ENCODE measurements around the gene KCNJ9.
"Not testable (repeated sequence)": the region's sequence is repeated elsewhere in the genome, so short reads cannot be mapped to it uniquely, and the experiment has no call there.

The KCNJ9 gene

DNA sequence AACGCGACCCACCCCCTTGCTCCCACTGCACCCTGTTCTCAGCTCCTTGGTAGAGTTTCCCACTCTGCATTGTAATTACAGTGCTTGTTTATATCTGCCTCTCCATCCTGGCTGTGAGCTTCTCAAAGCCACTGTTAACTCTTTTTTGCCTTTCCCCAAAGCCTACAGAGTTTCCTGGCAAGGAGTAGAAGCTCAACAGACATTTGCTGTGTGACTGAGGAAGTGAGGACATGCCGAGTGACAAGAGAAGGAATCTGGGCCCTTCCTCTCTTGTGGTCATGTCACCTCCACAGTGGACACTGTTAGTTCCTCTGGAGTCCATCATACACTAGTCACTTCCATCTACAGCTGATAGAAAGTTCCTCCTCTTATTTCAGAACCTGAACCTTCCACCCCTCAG lies 23.1 kb downstream of the KCNJ9 start:
- ATAC-seq (ENCODE audit: low read depth), result no peak
- no peak overlapping the region for H3K27ac ChIP-seq (ENCODE audit: poor library complexity, severe bottlenecking)

DNA sequence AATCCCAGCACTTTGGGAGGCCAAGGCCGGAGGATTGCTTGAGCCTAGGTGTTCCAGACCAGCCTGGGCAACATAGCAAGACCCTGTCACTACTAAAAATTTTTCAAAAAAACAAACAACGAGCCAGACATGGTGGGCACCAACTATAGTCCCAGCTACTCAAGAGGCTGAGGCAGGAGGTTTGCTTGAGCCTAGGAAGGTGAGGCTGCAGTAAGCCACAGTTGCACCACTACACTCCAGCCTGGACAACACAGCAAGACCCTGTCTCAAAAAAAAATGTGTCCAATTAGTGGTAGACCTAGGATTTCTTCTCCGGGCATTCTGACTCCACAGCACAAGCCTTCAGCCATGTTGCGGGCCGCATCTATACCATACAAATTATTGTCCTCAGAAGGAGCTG lies 23.8 kb downstream of the KCNJ9 start:
- ATAC-seq (ENCODE audit: low read depth) (no peak), DNase-seq (ENCODE audit: low spot score) (no peak)
- Histone ChIP-seq H3K4me1 (ENCODE audit: insufficient read depth, poor library complexity, severe bottlenecking) (no peaks in the 10 kb centered on the region), H3K27ac (ENCODE audit: poor library complexity, severe bottlenecking) (no peak overlapping the region), H3K36me3 (ENCODE audit: low read depth) (no peaks in the 10 kb centered on the region), H3K4me3 (ENCODE audit: severe bottlenecking) (no peak overlapping the region), H3K9me3 (ENCODE audit: severe bottlenecking) (no peaks in the 10 kb centered on the region), H3K27me3 (ENCODE audit: insufficient read depth, poor library complexity, severe bottlenecking) (no peaks in the 10 kb centered on the region)
- no peak for TF ChIP-seq CTCF (IDR thresholded peaks at IDR 0.05; ENCODE audit: poor library complexity, severe bottlenecking)

More for the DNA sequence above, 23.1 kb downstream of the KCNJ9 start:
- no peak for DNase-seq (ENCODE audit: low spot score)
- Histone ChIP-seq H3K4me1 (ENCODE audit: insufficient read depth, poor library complexity, severe bottlenecking) (no peaks in the 10 kb centered on the region), H3K9me3 (ENCODE audit: severe bottlenecking) (no peaks in the 10 kb centered on the region), H3K4me3 (ENCODE audit: severe bottlenecking) (no peak overlapping the region), H3K36me3 (ENCODE audit: low read depth) (no peaks in the 10 kb centered on the region), H3K27me3 (ENCODE audit: insufficient read depth, poor library complexity, severe bottlenecking) (no peaks in the 10 kb centered on the region)
- TF ChIP-seq CTCF (IDR thresholded peaks at IDR 0.05; ENCODE audit: poor library complexity, severe bottlenecking), result no peak

- Histone ChIP-seq H3K27ac (ENCODE audit: poor library complexity, severe bottlenecking) (no peak overlapping the region), H3K27me3 (ENCODE audit: insufficient read depth, poor library complexity, severe bottlenecking) (no peaks in the 10 kb centered on the region), H3K9me3 (ENCODE audit: severe bottlenecking) (no peaks in the 10 kb centered on the region), H3K4me1 (ENCODE audit: insufficient read depth, poor library complexity, severe bottlenecking) (no peaks in the 10 kb centered on the region), H3K4me3 (ENCODE audit: severe bottlenecking) (no peak overlapping the region), H3K36me3 (ENCODE audit: low read depth) (no peaks in the 10 kb centered on the region)
- DNase-seq (ENCODE audit: low spot score) (no peak), ATAC-seq (ENCODE audit: low read depth) (no peak)
- TF ChIP-seq CTCF (IDR thresholded peaks at IDR 0.05; ENCODE audit: poor library complexity, severe bottlenecking), result no peak
Measured at GRCh38 chr1:160107512-160107911, 26.2 kb downstream of the KCNJ9 start.

GRCh38 chr1:160108888-160109662 lies 27.7 kb downstream of the KCNJ9 start:
- H3K4me3 ChIP-seq (ENCODE audit: severe bottlenecking), result no peak overlapping the region
- H3K36me3 ChIP-seq (ENCODE audit: low read depth), result no peaks in the 10 kb centered on the region
- H3K4me1 ChIP-seq (ENCODE audit: insufficient read depth, poor library complexity, severe bottlenecking), result no peaks in the 10 kb centered on the region
- DNase-seq (ENCODE audit: low spot score) (no peak), ATAC-seq (ENCODE audit: low read depth) (no peak)
- no peaks in the 10 kb centered on the region for H3K27me3 ChIP-seq (ENCODE audit: insufficient read depth, poor library complexity, severe bottlenecking)
- no peak overlapping the region for H3K27ac ChIP-seq (ENCODE audit: poor library complexity, severe bottlenecking)
- no peaks in the 10 kb centered on the region for H3K9me3 ChIP-seq (ENCODE audit: severe bottlenecking)
- peak; percentile 41 for TF ChIP-seq CTCF (IDR thresholded peaks at IDR 0.05; ENCODE audit: poor library complexity, severe bottlenecking)

- Histone ChIP-seq H3K27ac (ENCODE audit: poor library complexity, severe bottlenecking) (no peak overlapping the region), H3K4me3 (ENCODE audit: severe bottlenecking) (no peak overlapping the region), H3K9me3 (ENCODE audit: severe bottlenecking) (no peaks in the 10 kb centered on the region), H3K4me1 (ENCODE audit: insufficient read depth, poor library complexity, severe bottlenecking) (no peaks in the 10 kb centered on the region), H3K36me3 (ENCODE audit: low read depth) (no peaks in the 10 kb centered on the region), H3K27me3 (ENCODE audit: insufficient read depth, poor library complexity, severe bottlenecking) (no peaks in the 10 kb centered on the region)
- no peak for DNase-seq (ENCODE audit: low spot score)
- no peak for ATAC-seq (ENCODE audit: low read depth)
- no peak for TF ChIP-seq CTCF (IDR thresholded peaks at IDR 0.05; ENCODE audit: poor library complexity, severe bottlenecking)
Measured at GRCh38 chr1:160109686-160110085, 28.3 kb downstream of the KCNJ9 start.

- not testable (repeated sequence) for H3K4me1 ChIP-seq (ENCODE audit: insufficient read depth, poor library complexity, severe bottlenecking); H3K9me3 ChIP-seq (ENCODE audit: severe bottlenecking); H3K27me3 ChIP-seq (ENCODE audit: insufficient read depth, poor library complexity, severe bottlenecking); DNase-seq (ENCODE audit: low spot score); H3K4me3 ChIP-seq (ENCODE audit: severe bottlenecking); H3K27ac ChIP-seq (ENCODE audit: poor library complexity, severe bottlenecking); ATAC-seq (ENCODE audit: low read depth); H3K36me3 ChIP-seq (ENCODE audit: low read depth)
Measured at GRCh38 chr1:160111462-160111861, 30.1 kb downstream of the KCNJ9 start.

Measured in RWPE2 (cell line).